HG03060 (cell line): ENCODE measurements around the gene HBZ.
"Not testable (repeated sequence)": the region's sequence is repeated elsewhere in the genome, so short reads cannot be mapped to it uniquely, and the experiment has no call there.

Experiments
- ATAC-seq: cut with Tn5 transposase; IDR thresholded peaks from one replicate; pipeline ENCODE4 v1.9.1; 2021; ENCODE audit warnings: low read depth, moderate number of reproducible peaks; ENCODE audit not compliant: unreplicated experiment

HBZ gene

DNA sequence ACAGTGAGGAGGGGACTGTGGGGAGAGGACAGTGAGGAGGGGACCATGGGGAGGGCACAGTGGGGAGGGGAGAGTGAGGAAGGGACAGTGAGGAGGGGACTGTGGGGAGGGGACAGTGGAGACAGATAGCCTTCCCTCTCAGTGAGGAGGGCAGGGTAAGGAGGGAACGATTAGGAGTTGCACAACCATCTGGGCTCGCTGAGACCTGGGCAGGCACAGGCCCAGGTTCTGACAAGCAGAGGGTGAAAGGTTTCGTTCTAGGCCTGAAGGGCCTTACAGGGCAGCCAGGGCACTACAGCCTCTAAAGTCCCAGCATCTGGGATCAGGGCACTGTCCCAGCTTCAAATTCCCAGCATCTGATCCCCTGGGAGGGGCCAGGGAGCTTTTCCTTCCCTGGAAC, 11.3 kb downstream of the HBZ start:
- ATAC-seq = not testable (repeated sequence)

DNA sequence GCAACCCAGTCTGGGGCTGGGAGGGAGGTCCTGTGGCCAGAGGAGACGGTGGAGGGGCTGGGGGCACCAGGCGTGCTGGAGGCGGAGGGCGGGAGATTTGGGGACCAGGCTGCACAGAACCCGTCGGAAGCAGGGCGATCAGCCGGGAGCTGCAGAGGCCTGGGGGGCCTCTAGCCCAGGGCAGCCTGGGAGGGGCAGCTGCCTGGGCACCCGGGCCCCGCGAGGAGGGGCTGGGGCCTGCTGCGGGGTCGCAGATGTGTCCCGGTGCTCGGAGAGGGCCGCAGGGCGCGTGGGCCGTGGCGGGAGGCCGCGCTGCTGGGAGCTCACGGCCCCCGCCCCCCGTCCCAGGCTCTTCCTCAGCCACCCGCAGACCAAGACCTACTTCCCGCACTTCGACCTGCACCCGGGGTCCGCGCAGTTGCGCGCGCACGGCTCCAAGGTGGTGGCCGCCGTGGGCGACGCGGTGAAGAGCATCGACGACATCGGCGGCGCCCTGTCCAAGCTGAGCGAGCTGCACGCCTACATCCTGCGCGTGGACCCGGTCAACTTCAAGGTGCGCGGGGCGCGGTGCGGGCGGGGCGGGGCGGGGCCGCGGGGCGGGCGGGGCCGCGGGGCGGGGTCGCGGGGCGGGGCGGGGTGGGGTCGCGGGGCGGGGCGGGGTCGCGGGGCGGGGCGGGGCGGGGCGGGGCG, 11.8 kb downstream of the HBZ start:
- ATAC-seq = not testable (repeated sequence)

DNA sequence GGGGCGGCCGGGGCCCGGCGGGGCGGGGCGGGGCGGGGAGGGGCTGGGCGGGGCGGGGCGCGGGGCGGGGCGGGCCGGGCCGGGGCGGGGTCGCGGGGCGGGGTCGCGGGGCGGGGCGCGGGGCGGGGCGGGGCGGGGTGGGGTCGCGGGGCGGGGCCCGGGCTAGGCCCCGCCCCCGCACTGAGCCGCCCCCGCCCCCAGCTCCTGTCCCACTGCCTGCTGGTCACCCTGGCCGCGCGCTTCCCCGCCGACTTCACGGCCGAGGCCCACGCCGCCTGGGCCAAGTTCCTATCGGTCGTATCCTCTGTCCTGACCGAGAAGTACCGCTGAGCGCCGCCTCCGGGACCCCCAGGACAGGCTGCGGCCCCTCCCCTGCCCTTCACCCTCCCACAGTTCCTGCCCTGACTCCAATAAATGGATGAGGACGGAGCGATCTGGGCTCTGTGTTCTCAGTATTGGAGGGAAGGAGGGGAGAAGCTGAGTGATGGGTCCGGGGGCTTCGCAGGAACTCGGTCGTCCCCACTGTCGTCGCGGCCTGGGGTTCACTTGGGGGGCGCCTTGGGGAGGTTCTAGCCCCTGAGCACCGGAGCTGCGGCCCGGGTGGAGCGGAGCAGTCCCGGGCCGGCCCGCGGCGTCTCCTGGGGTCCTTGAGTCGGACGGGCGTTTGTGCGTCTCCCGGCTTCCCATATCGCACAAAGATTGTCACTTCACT, 12.5 kb downstream of the HBZ start:
- ATAC-seq = no peak

DNA sequence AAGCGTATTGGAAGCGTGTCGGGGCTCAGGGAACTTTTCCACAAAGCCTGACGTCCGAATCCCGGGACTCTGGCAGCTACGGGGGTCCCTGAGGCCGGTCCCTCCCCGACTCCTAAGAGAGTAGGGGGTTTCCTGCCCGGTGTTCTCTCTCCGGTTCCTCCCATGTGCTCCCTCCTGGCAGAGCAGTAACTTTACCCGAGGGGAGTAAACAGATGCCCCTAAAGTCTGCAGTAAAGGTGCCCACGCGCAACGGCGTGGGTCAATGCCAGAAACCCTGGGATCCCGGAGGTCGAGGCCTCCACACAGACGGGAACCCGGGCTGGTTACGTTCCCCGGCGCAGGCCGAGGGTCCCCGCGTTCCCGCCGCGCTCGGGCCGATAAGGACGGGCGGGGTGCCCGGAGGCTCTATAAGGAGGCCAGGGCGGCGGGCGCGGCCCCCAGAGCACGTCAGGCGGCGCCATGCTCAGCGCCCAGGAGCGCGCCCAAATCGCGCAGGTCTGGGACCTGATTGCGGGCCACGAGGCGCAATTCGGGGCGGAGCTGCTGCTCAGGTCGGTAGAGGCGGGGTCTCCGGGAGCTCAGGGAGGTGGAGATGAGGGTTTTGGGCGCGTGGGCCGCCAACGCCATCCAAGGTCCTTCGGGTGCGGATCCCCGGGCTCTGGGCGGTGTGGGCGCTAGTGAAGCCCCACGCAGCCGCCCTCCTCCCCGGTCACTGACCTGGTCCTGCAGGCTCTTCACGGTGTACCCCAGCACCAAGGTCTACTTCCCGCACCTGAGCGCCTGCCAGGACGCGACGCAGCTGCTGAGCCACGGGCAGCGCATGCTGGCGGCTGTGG, 13.3 kb downstream of the HBZ start, which contains the start of gene HBM:
TSS of gene HBM (plus strand) at position 440 of the 836 bp plus-strand sequence. CDS start at position 460, 20 bp downstream.
- ATAC-seq = no peak

DNA sequence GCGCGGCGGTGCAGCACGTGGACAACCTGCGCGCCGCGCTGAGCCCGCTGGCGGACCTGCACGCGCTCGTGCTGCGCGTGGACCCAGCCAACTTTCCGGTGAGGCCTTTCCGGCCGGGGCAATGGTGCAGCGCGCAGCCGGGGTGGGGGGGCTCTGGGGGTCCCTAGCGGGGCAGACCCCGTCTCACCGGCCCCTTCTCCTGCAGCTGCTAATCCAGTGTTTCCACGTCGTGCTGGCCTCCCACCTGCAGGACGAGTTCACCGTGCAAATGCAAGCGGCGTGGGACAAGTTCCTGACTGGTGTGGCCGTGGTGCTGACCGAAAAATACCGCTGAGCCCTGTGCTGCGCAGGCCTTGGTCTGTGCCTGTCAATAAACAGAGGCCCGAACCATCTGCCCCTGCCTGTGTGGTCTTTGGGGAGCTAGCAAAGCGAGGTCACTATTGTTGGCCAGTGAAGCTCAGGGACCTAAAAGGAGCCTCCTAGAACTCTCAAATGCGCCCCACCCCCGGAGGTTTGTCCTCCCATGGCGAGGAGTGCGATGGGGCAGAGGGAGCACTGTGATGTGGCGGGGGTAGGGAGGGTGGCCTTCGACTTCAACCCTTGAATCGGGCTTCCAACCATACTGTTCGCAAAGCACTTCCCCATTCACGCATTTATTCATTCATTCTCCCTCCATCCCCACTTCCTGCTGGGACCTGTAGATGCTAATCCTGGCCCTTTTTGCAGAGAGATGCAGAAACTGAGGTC, 14.1 kb downstream of the HBZ start:
- ATAC-seq = no peak

DNA sequence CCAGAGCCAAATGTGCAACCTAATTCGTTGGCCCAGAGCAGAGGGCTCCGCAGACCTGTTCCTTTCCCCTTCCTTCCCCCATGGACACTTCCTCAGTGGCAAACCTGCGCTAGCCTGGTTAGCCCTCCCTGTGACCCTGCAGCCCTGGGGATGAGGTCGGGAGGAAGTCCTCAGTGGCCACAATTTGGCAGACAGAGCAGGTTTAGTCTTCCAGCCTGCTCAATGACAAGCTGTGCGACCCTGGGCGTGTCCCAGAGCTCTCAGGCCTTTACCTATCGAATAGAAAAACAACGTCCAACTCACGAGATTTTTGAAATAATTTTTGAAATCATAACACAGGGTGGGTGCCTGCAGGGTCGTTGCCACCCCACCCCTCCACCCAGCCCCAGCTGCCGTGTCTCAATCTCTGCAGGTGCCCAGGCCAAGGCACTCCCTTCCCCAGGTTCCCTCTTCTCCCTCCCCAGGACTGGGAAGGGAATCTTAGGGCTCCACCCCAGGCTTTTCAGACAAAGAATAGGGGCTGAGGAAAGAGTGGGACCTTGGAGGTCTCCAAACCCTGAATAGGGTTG, 14.8 kb downstream of the HBZ start:
- no peak for ATAC-seq

DNA sequence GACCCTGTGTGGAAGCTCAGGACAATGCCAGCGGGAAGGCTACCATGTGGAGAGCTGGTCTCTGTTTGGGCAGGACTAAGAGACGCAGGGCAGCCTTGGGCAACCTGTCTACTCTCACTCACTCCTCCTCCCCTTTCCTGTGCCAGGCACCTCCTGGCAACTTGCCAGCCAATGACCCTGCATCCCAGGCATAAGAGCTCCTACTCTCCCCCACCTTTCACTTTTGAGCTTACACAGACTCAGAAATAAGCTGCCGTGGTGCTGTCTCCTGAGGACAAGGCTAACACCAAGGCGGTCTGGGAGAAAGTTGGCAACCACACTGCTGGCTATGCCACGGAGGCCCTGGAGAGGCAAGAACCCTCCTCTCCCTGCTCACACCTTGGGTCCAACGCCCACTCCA, 16.0 kb downstream of the HBZ start:
- no peak for ATAC-seq

DNA sequence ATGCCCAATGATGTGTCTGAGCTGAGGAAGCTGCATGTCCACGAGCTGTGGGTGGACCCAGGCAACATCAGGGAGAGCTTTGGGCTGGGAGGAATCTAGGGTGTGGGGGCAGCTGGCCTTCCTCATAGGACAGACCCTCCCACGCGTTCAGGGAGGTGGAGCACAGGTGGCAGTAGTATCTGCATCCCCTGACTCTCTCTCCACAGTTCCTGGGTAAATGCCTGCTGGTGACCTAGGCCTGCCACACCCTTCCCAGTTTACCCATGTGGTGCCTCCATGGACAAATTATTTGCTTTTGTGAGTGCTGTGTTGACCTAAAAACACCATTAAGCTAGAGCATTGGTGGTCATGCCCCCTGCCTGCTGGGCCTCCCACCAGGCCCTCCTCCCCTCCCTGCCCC, 16.6 kb downstream of the HBZ start:
- no peak for ATAC-seq

DNA sequence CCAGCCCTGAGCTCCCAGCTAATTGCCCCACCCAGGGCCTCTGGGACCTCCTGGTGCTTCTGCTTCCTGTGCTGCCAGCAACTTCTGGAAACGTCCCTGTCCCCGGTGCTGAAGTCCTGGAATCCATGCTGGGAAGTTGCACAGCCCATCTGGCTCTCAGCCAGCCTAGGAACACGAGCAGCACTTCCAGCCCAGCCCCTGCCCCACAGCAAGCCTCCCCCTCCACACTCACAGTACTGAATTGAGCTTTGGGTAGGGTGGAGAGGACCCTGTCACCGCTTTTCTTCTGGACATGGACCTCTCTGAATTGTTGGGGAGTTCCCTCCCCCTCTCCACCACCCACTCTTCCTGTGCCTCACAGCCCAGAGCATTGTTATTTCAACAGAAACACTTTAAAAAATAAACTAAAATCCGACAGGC, 17.7 kb downstream of the HBZ start:
- ATAC-seq = not testable (repeated sequence)

DNA sequence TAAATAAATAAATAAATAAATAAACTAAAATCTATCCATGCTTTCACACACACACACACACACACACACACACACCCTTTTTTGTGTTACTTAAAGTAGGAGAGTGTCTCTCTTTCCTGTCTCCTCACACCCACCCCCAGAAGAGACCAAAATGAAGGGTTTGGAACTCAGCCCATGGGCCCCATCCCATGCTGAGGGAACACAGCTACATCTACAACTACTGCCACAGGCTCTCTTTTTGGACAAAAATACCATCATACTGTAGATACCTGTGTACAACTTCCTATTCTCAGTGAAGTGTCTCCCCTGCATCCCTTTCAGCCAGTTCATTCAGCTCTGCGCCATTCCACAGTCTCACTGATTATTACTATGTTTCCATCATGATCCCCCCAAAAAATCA, 18.3 kb downstream of the HBZ start:
- ATAC-seq = no peak

DNA sequence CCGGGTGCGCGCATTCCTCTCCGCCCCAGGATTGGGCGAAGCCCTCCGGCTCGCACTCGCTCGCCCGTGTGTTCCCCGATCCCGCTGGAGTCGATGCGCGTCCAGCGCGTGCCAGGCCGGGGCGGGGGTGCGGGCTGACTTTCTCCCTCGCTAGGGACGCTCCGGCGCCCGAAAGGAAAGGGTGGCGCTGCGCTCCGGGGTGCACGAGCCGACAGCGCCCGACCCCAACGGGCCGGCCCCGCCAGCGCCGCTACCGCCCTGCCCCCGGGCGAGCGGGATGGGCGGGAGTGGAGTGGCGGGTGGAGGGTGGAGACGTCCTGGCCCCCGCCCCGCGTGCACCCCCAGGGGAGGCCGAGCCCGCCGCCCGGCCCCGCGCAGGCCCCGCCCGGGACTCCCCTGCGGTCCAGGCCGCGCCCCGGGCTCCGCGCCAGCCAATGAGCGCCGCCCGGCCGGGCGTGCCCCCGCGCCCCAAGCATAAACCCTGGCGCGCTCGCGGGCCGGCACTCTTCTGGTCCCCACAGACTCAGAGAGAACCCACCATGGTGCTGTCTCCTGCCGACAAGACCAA, 20.0 kb downstream of the HBZ start, which contains the start of gene HBA2:
TSS of gene HBA2 (plus strand) at position 503 of the 568 bp plus-strand sequence. CDS start at position 540, 37 bp downstream.
- ATAC-seq = not testable (repeated sequence)

DNA sequence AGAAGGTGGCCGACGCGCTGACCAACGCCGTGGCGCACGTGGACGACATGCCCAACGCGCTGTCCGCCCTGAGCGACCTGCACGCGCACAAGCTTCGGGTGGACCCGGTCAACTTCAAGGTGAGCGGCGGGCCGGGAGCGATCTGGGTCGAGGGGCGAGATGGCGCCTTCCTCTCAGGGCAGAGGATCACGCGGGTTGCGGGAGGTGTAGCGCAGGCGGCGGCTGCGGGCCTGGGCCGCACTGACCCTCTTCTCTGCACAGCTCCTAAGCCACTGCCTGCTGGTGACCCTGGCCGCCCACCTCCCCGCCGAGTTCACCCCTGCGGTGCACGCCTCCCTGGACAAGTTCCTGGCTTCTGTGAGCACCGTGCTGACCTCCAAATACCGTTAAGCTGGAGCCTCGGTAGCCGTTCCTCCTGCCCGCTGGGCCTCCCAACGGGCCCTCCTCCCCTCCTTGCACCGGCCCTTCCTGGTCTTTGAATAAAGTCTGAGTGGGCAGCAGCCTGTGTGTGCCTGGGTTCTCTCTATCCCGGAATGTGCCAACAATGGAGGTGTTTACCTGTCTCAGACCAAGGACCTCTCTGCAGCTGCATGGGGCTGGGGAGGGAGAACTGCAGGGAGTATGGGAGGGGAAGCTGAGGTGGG, 20.9 kb downstream of the HBZ start:
- ATAC-seq = not testable (repeated sequence)

DNA sequence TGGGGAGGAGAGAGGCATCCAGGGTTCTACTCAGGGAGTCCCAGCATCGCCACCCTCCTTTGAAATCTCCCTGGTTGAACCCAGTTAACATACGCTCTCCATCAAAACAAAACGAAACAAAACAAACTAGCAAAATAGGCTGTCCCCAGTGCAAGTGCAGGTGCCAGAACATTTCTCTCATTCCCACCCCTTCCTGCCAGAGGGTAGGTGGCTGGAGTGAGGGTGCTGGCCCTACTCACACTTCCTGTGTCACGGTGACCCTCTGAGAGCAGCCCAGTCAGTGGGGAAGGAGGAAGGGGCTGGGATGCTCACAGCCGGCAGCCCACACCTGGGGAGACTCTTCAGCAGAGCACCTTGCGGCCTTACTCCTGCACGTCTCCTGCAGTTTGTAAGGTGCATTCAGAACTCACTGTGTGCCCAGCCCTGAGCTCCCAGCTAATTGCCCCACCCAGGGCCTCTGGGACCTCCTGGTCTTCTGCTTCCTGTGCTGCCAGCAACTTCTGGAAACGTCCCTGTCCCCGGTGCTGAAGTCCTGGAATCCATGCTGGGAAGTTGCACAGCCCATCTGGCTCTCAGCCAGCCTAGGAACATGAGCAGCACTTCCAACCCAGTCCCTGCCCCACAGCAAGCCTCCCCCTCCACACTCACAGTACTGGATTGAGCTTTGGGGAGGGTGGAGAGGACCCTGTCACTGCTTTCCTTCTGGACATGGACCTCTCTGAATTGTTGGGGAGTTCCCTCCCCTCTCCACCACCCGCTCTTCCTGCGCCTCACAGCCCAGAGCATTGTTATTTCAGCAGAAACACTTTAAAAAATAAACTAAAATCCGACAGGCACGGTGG, 21.7 kb downstream of the HBZ start:
- ATAC-seq = not testable (repeated sequence)

DNA sequence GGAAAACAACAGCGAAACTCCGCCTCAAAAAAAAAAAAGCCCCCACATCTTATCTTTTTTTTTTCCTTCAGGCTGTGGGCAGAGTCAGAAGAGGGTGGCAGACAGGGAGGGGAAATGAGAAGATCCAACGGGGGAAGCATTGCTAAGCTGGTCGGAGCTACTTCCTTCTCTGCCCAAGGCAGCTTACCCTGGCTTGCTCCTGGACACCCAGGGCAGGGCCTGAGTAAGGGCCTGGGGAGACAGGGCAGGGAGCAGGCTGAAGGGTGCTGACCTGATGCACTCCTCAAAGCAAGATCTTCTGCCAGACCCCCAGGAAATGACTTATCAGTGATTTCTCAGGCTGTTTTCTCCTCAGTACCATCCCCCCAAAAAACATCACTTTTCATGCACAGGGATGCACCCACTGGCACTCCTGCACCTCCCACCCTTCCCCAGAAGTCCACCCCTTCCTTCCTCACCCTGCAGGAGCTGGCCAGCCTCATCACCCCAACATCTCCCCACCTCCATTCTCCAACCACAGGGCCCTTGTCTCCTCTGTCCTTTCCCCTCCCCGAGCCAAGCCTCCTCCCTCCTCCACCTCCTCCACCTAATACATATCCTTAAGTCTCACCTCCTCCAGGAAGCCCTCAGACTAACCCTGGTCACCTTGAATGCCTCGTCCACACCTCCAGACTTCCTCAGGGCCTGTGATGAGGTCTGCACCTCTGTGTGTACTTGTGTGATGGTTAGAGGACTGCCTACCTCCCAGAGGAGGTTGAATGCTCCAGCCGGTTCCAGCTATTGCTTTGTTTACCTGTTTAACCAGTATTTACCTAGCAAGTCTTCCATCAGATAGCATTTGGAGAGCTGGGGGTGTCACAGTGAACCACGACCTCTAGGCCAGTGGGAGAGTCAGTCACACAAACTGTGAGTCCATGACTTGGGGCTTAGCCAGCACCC, 22.8 kb downstream of the HBZ start:
- no peak for ATAC-seq

DNA sequence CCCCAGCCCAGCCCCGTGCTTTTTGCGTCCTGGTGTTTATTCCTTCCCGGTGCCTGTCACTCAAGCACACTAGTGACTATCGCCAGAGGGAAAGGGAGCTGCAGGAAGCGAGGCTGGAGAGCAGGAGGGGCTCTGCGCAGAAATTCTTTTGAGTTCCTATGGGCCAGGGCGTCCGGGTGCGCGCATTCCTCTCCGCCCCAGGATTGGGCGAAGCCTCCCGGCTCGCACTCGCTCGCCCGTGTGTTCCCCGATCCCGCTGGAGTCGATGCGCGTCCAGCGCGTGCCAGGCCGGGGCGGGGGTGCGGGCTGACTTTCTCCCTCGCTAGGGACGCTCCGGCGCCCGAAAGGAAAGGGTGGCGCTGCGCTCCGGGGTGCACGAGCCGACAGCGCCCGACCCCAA, 23.6 kb downstream of the HBZ start:
- not testable (repeated sequence) for ATAC-seq

DNA sequence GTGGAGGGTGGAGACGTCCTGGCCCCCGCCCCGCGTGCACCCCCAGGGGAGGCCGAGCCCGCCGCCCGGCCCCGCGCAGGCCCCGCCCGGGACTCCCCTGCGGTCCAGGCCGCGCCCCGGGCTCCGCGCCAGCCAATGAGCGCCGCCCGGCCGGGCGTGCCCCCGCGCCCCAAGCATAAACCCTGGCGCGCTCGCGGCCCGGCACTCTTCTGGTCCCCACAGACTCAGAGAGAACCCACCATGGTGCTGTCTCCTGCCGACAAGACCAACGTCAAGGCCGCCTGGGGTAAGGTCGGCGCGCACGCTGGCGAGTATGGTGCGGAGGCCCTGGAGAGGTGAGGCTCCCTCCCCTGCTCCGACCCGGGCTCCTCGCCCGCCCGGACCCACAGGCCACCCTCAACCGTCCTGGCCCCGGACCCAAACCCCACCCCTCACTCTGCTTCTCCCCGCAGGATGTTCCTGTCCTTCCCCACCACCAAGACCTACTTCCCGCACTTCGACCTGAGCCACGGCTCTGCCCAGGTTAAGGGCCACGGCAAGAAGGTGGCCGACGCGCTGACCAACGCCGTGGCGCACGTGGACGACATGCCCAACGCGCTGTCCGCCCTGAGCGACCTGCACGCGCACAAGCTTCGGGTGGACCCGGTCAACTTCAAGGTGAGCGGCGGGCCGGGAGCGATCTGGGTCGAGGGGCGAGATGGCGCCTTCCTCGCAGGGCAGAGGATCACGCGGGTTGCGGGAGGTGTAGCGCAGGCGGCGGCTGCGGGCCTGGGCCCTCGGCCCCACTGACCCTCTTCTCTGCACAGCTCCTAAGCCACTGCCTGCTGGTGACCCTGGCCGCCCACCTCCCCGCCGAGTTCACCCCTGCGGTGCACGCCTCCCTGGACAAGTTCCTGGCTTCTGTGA, 24.3 kb downstream of the HBZ start, which contains the start of gene HBA1:
TSS of gene HBA1 (plus strand) at position 204 of the 906 bp plus-strand sequence. CDS start at position 241, 37 bp downstream.
- not testable (repeated sequence) for ATAC-seq
